ENCODE data around the gene DAPK1.
"Not testable (repeated sequence)": the region's sequence is repeated elsewhere in the genome, so short reads cannot be mapped to it uniquely, and the experiment has no call there.

The DAPK1 gene

GRCh38 chr9:87722393-87723088, 224.9 kb downstream of the DAPK1 start:
- no peak for DNase-seq

- DNase-seq = no peak
Measured at GRCh38 chr9:87725356-87725899, 227.8 kb downstream of the DAPK1 start.

- peak; percentile 67 for DNase-seq
Measured at GRCh38 chr9:87725900-87726709, 228.4 kb downstream of the DAPK1 start, which contains the start of gene CTSL. Gene CTSL (plus strand): TSS chr9:87726119. CDS start chr9:87727604, 1,485 bp downstream.

GRCh38 chr9:87729246-87729645, 231.6 kb downstream of the DAPK1 start:
- DNase-seq = no peak

GRCh38 chr9:87731321-87731720, 233.7 kb downstream of the DAPK1 start:
- DNase-seq = no peak

GRCh38 chr9:87732344-87732743, 234.7 kb downstream of the DAPK1 start:
- no peak for DNase-seq

- DNase-seq = no peak
Measured at GRCh38 chr9:87732756-87733155, 235.1 kb downstream of the DAPK1 start.

- no peak for DNase-seq
Measured at GRCh38 chr9:87733273-87734052, 235.8 kb downstream of the DAPK1 start.

GRCh38 chr9:87734106-87734505, 236.4 kb downstream of the DAPK1 start:
- DNase-seq = no peak

GRCh38 chr9:87739546-87739945, 241.9 kb downstream of the DAPK1 start:
- no peak for DNase-seq

- no peak for DNase-seq
Measured at GRCh38 chr9:87740209-87740608, 242.5 kb downstream of the DAPK1 start.

- no peak for DNase-seq
Measured at GRCh38 chr9:87741326-87741725, 243.7 kb downstream of the DAPK1 start.

- DNase-seq = no peak
Measured at GRCh38 chr9:87741891-87742290, 244.2 kb downstream of the DAPK1 start.

GRCh38 chr9:87742813-87743428, 245.3 kb downstream of the DAPK1 start:
- DNase-seq = no peak

- not testable (repeated sequence) for DNase-seq
Measured at GRCh38 chr9:87744247-87744646, 246.6 kb downstream of the DAPK1 start.

GRCh38 chr9:87746186-87746585, 248.5 kb downstream of the DAPK1 start:
- DNase-seq = no peak

- no peak for DNase-seq
Measured at GRCh38 chr9:87748881-87749280, 251.2 kb downstream of the DAPK1 start.

GRCh38 chr9:87749335-87750035, 251.8 kb downstream of the DAPK1 start:
- DNase-seq = no peak

GRCh38 chr9:87750726-87751125, 253.1 kb downstream of the DAPK1 start:
- DNase-seq = no peak

GRCh38 chr9:87751423-87751822, 253.8 kb downstream of the DAPK1 start:
- no peak for DNase-seq

GRCh38 chr9:87751868-87752267, 254.2 kb downstream of the DAPK1 start:
- DNase-seq = no peak

- no peak for DNase-seq
Measured at GRCh38 chr9:87753313-87753712, 255.6 kb downstream of the DAPK1 start.
